ENCODE data around the gene KCNE3.
A peak's percentile ranks its signal among the peaks of the same experiment; 100 is the strongest.

The KCNE3 gene, protein sequence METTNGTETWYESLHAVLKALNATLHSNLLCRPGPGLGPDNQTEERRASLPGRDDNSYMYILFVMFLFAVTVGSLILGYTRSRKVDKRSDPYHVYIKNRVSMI

DNA sequence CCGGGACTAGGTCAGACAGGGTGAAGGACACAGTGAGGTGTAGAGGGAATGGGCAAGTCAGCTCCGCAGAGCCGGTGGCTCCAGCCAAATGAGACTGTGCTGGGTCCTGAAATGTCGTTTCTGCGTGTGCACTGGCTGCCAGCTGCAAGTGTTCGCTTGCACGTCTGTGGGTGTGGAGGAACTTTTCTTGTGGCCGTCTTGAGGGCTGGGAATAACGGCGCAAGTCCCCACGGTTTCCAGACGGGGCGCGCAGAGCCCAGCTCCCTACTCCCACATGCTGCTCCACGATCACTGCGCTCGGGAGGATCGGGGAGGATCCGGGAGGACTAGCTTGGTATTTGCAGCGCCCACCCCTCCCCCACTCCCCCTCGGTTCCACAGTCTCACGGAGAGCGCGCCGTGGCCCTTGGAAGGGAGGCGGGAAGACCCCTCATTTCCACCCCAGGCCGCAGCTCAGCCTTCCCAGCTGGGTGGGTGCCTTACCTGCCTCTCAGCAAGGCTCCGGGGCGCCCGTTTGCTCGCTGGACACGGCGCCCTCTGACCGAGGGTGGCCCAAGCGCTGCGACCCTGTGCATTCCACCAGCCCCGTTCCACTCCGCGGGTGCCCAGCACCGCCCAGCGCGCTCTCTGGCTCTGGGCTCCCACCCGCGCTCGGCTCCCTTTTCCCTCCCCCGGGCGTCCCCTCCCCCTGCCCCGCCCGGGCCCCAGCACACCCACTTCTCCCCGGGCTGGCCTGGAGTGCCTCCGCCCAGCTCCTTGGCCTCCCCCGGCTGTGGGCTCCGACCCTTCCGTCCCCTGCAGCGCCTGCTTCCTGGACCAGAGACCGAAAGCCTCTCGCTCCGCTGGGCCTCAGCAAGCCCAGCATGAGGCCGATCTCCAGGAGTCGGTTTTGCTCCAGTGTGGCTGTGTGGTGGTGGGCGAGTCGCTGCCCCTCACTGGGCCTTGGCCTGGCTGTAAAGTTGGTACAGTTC, at the start of gene KCNE3:
Gene KCNE3, minus strand, starts transcription at position 634 of the 970 bp plus-strand sequence. CDS start 9,986 bp downstream, outside the sequence.
- no peak for DNase-seq

DNA sequence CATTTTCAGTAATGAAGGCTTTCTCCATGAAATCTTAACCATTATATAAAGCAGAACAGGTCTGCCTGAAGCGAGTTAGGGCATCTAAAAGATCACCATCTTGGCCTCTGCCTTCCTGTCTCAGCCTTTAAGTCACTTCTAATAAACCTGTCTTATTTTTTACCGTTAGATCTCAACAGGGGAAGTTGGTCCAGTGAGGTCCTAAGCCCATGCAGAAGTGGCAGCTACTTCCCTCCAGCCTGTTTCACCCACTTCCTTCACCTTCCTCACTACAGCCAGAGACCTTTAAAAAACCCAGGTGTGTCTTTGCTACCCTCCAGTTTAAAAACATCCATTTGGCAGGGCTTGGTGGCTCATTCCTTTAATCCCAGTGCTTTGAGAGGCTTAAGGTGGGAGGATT, 40.2 kb upstream of the KCNE3 start:
- DNase-seq = no peak

DNA sequence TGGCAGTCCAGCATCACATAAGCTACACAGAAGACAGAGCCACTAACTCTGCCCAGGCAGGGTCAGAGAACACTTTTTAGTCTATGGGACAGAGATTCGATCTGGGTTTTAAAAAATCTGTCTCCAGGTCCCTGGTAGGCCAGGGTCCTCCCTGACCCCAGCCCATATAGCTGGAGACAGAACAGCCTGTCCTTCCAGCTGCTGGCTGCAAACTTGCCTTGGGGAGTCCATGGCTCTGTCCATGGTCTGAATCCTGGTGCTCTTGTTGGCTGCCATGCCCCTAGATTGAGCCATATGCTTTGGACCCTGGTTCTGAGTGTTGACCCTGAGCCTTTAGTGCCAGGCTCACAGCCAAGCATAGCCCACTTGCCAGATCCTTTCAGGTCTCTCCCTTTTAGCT, 39.5 kb upstream of the KCNE3 start:
- DNase-seq = no peak

DNA sequence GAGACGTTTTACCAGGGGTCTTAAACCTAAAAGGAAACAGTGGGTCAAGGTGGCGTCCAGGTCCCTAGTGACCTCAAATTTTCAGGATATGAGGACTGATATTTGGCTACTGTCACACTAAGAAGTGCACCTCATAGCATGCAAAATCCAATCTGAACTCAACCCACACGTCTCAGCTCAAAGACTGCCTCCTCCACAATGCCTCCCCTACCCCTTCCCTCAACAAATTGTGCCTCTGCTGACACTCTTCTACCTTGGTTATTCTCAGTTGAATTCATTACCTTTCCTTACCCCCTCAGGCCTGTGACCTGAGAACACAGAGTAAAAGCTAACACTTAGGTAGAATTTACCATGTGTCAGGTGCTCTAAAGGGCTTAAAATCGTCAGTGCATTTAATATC, 38.6 kb upstream of the KCNE3 start:
- DNase-seq = no peak

DNA sequence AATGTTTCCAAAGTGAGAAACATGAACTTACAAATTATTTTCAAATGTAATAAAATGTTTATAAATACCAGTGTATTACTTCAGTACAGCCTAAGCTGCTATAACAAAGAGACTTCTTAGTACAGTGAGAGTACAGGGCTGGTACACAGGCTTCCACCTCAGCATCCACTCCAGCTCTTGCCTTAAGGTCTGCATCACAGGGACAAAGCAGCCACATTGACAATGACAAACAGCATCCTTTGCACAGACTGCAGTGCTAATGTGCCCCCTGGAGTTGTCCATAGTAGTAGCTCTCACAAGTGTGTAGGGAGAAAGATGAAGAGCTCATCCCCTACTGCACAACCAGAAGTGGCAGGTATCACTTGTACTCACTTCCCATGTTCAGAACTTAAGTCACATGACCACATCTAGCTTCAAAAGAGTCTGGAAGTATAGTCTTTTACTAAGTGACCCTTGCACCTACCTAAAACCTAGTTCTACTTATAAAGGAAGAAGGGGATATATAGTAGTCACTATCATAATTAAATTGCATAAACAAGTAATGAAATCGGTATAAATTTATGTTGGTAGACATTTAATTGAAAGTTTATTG, 36.8 kb upstream of the KCNE3 start:
- peak; percentile 49 for DNase-seq

DNA sequence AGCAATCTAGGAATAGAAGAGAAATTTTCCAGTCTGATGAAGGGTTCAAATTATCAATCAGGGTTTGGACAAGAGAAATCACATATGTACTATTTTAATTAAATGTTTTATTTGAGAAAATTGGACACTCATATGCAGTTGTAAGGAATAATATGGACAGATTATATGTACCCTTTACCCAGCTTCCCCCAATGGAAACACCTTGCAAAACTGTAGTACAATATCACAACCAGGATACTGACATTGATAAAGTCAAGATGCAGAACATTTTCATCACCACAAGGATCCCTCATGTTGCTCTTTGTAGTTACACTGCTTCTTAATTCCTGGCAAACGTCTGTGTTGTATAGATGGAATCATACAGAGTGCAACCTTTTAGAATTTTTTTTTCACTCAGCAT, 27.6 kb upstream of the KCNE3 start:
- DNase-seq = no peak

DNA sequence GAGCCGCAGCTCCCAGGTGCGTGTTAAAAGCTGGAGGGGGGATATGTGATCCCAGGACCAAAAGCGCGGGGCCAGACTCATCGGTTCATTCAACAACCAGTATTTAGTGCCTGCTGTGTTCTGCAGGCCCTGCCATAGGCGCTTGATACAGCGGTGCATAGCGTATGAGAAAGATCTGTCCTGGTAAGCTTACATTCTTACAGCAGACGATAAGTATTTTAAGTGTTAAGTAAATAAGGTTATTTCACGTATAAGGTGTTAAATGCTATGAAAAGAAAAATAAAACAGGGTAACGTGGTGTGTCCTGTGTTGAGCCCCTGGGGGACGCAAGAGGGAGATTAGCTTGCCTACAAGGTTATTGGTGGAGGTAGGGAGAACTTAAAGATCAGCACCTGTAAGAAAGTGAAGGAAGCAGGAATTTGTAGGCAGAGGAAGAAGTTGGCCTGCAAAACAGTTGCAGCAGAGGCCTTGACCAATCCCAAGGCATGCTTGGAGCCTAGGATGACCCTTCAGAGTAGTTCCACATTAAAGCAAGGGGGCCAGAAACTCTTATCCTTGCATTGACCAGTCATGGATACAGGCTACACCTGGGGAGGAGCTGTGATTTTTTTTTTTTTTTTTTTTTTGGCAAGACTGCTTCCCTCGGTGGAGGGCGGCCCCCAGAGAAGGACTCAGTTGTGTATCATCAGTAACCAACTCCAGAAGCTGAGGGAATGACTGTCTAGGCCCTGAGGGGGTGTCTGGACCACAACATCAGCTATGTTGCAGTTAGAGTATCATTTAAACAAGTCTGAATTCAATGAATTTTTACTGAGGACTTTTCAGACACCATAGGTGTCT, 26.7 kb upstream of the KCNE3 start:
- no peak for DNase-seq

DNA sequence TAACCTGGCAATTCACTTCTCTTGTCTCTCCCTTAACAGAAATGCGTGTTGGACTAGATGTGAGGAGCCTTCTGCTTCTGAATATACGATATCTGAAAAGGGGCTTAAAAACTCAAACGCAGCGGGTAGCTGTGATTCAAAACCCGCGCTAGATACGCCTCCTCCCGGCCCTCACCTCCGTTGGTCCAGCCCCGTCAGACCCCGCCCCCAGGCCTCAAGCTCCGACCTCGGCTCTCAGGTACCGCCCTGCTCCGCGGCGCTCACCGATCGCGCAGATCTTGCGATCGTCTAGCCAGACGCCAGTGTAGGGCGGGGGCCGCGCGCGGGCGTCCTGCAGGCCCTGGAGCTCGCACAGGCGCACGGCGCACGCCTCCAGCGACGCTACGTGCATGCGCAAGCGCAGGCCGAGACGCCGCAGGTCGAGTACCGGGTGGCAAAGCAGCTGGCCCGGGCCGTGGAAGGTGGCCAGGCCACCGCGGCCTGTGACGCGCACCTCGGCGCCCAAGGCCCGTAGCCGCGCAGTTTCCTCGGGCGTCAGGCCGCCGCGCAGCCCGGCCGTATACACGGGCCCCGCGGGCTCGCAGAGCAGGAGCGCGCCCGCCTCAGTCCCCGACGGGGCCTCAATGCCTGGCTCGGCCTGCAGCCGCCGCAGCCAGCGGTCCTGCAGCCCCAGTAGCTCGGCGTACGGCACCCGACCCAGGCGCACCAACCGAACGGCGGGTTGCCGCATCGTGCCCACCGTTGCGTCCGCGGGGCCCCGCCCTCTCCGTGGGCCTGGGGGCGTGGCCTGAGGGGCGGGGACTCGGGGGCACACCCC, 25.8 kb upstream of the KCNE3 start, which contains the start of gene LIPT2:
Gene LIPT2, minus strand, starts transcription at position 751 of the 817 bp plus-strand sequence. Its CDS starts 21 bp downstream, at position 730.
- DNase-seq = peak; percentile 100

DNA sequence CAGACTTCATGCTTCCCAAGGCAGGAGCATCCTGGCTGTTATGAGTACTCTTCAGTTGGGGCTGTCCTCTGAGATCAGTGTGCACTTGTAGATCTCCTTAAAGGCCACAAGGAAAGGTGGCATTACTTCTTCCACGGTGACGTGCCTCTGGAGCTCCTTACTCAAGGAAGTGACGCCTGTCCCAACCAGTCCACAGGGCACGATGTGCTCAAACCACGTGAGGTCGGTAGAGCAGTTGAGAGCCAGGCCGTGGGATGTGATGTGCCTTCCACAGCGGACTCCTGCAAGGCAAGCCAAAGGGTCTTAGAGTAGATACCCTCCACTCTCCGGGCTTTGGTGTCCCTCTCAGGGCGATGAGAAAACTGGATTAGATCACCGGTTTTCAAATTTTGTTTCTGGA, 24.7 kb upstream of the KCNE3 start:
- DNase-seq = no peak

DNA sequence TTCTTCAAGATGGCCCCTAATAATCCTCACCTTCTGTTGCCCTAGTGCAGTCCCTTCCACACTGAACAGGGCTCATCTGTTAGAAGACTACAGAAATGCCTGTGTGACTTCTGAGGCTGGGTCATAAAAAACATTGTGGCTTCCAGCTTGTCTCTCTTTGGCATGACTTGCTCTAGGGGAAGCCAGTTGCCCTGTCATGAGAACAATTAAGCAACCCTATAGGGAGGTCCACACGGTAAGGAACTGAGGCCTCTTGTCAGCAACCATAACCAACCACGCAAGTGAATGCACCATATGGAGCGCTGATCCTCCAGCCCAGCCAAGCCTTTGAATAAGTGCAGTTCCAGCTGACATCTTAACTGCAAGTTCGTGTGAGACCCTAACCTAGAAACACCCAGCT, 23.6 kb upstream of the KCNE3 start:
- DNase-seq = no peak

DNA sequence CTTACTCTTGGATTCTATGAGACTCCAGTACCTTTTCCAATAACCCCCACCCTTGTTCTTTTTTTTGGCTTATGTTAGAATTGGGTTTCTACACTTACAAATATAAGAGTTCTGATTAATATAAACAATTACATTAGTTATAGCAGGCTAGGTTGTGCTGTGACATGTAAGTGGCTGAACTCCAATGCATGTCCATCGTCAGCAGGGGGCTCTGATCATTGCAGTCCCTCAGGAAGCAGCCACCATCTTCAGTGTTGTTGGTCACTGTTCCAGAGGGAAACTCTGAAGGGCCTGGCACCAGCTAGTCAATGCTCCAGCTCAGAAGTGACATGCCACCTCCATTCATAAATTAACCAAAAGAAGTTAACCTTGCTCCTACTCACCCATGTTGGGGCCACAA, 20.5 kb upstream of the KCNE3 start:
- DNase-seq = peak; percentile 63

DNA sequence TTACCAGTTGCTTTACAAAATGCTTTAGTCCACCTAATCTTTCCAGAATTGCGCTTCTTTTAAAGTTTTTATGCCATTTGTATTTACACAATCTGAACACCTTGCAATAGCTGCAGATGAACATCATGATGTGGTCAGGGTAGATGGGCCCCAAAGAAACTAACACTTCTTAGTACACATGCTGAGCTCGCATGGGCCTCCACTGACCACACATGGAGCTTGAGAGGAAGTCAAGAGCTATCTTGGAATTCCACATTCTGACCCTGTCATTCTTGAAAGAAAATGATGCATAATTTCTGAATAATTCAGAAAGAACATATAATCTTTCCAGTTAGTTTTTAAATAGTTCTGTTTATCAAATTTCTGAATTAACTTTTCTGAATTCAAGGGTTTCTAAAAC, 18.5 kb upstream of the KCNE3 start:
- peak; percentile 77 for DNase-seq

DNA sequence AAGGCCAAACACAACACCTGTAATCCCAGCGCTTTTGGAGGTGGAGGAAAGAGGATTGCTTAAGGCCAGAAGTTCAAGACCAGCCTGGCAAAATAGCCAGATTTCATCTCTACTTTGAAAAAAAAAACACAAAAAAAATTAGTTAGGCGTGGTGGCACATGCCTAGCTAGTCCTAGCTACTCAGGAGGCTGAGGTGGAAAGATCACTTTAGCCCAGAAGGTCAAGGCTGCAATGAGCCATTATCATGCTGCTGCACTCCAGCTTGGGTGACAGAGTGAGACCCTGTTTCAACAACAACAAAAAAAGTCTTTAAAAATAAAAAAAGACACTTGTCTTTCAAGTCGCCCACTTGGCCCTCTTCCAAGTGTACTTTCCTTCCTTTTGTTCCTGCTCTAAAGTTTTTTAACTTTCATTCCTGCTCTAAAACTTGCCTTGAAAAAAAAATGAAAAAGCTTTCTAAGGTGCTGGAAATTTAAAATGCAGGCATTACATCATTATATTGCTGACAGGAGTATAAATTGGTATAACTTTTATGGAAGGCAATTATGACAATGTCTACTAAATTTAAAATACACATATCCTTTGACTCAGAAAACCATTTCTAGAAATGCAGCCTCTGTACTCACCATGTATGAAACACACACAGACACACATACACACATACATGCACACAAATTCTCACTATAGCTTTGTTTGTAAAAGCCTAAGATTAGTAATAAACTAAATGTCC, 13.5 kb upstream of the KCNE3 start:
- peak; percentile 70 for DNase-seq

DNA sequence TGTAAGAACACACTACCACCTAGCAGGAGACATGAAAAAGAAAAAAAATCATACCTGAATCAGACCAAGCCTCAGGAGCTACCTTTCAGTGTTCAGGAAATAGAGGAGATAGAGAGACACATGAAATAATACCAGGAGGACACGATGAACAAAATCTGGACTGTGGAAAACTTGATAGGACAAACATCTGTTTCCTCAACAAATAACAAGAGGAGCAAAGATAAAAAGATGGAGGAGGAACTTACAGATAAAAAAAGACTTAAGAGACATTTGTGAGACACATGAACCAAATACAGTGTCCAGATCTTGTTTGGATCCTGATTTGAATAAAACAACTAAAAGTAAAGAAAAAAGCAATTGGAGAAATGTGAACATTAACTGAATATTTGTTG, 12.4 kb upstream of the KCNE3 start:
- peak; percentile 69 for DNase-seq

DNA sequence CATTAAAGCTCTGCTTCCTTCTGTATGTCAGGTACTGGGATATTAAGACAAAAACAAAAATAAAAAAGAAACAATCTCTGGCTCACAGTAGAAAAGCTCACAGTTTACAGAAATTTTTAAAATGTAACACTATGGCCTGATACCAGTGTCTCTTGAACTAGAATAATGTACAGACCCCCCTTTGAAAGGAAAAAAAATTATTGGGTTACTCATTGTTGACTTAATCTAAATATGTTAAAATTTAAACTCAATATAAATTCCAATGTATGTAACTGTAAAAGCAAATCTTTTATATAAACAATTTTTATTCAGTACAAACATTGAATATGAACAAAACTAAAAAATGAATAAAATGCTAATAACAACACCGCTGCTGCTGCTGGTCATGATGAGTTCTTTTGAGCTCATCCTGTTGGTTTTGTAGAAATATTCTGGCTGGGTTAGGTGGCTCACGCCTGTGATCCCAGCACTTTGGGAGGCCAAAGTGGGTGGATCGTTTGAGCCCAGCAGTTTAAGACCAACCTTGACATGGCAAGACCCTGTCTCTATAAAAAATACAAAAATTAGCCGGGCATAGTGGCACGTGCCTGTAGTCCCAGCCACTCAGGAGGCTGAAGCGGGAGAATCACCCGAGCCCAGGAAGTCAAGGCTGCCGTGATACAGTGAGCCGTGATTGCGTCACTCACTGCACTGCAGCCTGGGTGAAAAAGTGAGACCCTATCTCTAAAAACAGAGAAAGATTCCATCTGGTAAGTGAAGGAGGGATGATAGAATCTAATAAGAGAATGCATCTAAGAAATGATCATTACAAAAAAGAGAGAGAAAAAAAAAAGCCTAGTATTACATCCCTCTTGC, 11.8 kb upstream of the KCNE3 start:
- no peak for DNase-seq

DNA sequence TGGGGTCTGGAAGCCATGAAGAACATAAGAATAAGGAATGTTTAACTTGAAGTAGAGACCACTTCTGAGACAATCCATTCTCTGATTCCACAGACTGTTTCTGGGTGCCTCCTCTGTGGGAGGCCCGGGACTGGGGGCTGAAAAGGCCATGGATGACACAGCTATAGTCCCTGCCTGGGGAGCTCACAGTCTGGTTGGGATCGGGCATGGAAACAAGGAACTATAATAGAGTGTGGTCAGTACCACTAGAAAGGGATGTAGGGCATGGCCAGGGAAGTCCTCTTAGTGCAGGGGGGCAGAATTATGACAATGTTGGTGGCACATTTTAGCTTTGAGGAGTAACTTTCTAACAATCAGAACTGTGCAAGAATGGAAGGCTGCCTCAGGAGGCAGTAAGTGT, 9.2 kb upstream of the KCNE3 start:
- DNase-seq = peak; percentile 55

DNA sequence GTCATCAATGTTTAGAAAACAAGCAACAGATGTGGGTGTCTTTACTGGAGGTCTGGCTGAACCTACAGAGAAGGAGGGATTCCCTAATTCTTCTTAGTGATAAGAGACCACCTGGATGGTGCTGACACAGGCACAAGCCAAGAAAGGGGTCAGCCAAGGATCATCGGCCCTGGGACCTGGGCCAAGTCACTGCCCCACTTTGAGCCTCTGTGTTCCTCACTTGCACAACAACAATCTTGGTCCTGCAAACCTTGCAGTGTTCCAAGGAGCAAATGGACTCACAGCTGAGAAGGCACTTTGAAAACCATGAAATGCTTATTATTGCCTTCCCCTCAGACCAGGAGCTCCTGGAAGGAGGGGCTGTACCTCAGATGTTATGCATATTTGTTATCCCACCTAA, 7.0 kb upstream of the KCNE3 start:
- no peak for DNase-seq

DNA sequence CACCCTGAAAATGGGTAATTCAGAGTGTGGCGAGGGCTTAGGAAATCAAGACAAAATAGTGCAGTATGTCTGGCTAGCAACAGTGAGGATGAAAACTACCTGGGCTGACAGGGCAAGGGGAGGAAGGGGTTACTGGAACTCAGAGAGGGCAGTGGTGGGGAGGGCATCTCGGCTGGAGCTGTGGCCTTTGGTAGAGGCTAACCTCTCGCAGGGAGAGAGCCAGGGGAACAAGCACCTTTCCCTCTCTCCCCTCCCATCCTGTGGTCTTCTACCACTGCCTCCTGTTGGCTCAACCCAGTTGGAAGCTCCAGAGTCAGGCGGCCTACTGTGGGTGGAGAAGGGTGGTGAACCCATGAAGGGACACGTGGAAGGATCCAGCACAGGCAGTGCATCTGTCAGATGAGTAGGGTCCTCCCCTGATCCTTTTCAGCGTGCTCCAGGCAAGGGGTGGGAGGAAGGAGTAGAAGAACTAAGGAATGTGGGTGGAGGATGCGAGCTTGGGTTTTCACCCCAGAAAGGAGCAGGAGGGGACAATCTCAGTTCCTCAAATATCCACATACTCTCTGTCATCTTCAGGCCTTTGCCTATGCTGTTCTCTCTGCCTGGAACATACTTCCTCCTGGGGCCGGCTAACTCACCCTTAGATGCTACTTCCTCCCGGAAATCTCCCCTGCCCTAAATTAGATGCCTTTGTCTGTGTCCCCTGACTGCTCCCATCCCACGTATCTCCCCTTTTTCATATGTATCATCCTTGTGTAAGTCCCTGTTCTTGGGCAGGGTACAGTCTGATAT, 6.2 kb upstream of the KCNE3 start:
- DNase-seq = no peak

DNA sequence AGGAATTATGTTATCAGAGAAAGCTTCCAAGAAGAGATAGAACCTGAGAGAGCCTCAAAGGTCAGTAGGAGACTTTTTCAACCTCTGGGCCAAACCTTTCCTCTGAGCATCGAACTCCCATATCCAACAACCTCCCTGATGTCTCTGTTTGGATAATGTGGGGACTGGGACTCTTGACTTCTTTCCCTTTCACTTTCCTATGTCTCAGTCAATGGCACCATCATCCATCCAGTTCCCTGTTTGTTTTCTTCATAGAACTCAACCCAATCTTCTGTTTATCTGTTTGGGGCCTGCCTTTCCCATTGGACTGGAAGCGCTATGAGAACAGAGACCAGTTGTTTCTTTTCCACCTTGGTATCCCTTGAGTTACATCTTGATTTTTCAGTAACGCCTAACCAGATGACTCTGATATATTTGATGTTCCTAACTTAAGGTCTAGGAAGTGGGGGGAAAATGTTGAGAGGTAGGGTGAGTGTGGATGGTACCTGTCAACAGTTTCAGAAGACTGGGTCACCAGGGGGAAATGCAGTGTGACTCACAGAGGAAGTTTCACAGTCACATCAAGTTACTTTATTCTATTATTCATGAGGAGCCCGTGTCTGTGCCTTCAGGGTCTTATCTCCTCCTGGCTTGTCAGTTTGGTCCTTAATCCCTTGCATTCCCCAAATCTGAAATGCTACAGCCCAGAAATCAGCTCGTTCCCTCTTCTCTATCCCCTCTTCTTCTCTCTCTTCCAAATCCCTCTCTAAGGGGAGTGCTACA, 4.5 kb upstream of the KCNE3 start:
- no peak for DNase-seq
